GM19395 (cell line): ENCODE results near the gene TBPL1.
"Not testable (repeated sequence)": the region's sequence is repeated elsewhere in the genome, so short reads cannot be mapped to it uniquely, and the experiment has no call there.

Source experiments
- ATAC-seq: cut with Tn5 transposase; IDR thresholded peaks from one replicate; pipeline ENCODE4 v1.9.1; 2021; ENCODE audit warnings: mild to moderate bottlenecking, moderate library complexity; ENCODE audit not compliant: unreplicated experiment

Gene TBPL1

DNA sequence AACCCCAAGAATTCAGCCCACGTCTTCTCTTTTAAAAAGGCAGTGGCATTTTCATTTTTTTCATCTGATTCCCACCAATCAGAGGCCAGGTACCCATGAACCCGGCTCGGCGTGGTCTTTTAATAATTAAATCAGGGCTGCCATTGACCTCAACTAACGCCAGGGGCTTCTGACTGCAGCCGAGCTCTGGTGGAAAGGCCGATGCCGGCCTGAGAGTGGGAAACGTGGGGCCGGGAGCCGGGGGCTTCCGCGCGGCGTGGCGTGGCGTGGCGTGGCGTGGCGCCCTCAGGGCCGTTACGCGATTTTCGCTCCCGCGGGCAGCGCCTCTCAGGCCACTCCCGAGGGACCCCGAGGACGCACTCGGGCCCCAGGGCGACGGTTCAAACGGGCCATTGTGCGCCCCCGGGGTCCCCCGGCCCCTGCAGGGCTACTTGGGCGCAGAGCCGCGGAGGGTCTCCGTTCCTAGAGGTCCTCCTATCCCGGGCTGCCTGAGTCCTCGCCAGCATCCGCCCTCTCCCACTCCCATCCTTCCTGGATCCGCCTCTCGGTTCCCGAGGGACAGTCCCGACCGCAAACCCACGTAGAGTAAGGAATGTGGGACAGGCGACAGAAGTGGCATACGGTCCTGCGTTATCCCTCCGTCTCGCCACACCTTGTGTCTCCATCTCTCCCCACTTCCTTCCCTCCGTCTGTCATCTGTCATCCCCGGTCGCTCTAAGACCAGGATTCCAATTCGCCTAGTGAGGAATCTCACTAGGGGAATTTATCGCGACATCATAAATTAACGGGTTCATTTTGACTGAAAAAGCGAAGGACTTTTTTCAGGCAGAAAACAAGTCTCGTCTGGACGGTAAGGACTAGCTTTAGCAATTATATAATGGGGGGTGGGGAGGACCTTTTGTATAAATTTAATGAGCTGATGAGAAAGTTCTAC lies 876 bp upstream of the TBPL1 start:
- ATAC-seq = peak; percentile 72

DNA sequence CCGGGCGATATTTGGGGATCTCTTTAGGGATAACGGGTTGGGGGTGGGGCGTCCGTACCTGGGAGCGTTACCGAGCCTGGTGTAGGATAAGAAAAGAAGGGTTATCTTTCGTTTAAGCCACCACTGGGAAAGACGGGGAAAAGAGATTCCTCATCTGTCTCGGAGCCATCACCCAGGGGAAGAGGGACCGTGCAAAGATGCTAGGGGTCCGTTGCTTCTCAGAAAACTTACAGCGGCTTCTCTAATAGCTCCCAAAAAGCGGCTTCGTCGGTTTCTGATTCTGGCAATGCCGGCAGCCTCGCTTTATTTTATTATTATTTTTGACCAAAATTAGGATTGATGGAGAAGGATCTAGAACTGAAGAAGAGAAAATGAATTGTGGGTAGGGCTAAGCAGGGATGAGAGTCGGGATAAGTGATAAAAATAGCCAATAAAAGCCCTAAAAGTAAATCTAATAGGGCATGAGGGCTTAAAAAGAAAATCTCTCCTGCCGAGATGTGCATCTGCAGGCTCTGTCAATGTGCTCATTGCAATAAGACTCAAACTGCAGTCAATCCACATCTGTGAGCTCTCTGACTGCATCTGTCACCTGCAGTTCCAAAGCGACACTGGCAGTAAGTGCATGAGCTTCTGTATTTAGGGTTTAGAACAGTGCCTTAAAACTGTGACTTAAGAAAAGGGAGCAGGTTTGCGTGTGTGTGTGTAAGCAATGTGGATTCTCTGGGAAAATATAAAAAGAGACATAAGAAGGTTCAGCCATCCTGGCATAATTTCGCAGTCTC lies 801 bp downstream of the TBPL1 start:
- no peak for ATAC-seq

DNA sequence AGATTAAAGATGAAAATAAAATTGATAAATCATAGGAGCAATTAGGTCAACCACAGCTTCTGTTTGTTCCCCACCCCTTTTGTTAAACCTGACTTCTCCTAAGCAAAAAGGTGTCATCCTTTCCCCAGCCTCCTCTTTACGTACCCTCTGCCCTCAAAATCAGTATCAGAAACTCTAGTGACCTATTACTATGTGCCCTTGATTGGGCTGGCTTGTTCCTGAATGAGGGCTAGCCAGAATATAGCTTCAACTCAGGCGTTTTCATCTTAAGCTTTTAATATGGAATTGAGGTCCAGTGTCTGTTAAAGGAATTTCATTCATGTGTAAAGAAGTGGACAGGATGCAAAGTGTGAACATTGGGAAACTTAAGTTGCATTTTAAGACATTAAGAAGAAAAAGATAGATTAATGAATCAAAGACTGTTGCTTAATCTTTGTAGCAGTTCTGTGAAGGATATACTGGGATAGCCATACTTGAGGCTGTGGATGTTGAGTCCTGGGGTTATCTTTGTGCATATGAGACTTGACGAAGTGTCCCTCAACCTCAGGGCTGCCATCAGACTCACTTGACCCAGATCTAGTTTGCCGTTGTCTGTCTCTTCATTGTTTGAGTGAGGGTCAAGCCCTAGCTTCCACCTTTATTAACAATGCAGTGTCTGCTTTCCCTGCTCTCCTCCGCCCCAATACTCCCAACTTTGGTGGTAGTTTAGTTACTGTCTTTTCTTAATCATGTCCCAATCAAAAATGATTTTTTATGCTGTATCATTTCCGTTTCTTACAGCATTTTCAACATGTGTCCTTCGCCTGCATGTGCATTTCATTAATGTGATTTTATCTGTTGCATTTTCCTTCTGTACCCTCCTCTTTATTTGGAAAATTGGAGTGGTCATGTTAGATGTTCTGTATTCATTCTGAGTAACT lies 1.9 kb downstream of the TBPL1 start:
- no peak for ATAC-seq

DNA sequence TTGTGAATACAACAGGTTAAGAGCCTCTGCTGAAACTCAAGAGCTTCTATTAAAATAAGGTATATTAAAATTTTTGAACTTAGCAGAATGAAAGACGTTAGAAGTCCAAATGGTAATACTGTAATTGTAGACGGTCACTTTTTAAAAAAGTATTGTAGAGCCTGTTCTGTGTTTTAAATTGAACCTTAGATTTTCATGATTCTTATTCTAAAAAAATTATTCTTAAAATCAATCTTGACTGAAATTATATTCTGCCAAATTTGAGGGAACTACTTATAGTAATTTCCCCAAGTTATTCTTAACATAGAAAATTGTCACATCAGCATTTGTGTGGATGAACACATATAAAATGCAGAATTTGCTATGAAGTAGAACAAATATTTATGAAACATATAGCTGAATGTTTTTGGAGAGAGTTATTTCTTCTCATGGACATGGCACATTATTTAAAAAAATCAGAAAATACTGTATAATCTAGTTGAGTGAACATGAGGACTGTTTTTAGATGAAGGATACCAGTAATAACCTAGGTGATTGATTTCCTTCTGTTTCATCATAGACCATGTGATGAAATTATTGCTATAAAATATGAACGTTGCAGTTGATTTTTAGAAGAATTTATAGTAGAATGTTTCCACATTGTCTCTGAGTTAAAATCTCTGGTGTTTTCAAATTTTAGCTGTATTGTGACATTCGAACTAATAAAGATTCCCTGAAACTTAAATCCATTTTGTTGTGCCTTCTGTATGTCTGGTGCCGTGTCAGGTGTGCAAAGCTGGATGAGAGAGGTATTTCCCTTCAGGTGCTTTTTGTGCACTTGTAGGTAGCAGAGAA lies 2.8 kb downstream of the TBPL1 start:
- no peak for ATAC-seq

DNA sequence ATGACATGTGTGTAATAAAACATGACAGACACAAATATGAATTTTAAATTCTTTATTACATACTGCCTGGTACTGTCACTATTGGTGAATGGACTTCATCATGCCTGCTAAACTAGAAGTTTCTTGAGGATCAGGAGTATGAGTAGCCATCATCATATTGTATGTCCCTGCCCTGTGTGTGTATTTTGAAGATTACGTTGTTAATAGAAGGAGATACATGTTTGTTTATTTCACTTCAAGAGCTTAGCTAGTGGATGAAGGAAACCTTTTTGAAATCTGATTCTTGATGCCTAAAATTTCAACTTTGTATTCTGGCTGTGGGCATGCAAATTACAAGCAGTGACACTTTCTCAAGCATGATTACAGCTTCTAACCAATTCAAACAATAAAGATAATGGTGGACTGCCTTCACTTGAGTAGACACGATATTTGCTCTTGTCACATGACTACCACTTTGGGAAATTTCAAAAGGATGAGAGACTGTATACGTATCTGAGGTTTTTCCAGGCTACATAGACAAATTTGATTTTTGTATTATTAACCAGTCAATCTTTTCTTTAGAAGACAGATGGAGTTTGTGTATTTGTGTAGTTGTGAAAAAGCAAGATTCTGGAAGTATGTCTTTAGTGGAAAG lies 3.5 kb downstream of the TBPL1 start:
- ATAC-seq = no peak

DNA sequence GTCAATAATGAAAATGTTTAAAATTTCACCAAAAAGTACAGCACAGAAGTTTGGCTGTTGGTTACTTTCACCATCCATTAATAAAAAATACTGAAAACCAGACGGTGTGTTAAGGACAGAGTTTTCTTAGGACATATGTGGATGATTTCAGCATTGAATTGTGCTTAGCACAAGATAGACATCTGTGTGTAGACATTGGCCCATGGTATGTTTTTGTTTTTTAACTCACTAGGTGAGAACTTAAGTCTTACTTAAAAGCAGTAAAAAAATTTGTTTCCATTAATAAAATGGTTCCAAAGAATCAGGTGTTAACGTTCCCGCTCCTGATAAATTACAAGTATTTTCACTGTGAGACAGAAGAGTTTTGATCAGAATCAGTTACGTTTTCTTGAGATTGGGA lies 4.2 kb downstream of the TBPL1 start:
- no peak for ATAC-seq

DNA sequence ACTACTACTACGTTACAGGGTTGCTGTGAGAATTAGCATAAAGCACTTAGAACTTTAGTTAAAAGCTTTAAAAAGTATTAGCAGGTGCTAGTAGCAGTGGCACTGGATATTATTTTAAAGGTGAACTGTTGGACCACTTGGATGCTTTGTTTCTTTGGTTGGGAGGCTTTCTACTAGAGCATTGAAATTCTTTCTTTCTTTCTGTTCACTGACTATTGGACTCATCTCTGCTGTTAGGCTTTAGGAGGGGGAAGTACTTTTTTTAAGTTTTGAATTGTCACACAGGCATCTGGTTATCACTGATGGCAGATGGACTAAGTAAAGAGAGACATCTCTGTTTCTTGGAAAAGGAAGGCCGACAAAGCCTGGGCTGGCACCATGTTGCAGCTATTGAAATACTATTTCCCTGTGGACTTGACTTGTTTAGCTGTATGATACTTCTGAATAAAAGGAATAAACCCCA lies 4.8 kb downstream of the TBPL1 start:
- ATAC-seq = no peak

DNA sequence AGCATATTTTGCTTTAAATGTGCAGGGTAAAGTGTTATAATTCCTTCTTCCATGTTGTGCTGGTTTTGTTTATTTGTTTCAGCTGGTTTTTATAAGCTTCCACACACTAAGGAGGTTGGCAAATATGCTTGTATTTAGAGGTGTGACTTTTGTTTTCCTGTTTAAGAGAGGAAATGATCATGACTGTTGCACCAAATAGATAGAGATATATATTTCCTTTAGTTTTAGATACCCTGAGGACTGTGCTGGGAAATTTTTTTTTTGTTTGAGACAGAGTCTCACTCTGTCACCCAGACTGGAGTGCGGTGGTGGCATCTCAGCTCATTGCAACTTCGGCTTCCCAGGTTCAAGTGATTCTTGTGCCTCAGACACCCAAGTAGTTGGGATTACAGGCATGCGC lies 5.8 kb downstream of the TBPL1 start:
- no peak for ATAC-seq

DNA sequence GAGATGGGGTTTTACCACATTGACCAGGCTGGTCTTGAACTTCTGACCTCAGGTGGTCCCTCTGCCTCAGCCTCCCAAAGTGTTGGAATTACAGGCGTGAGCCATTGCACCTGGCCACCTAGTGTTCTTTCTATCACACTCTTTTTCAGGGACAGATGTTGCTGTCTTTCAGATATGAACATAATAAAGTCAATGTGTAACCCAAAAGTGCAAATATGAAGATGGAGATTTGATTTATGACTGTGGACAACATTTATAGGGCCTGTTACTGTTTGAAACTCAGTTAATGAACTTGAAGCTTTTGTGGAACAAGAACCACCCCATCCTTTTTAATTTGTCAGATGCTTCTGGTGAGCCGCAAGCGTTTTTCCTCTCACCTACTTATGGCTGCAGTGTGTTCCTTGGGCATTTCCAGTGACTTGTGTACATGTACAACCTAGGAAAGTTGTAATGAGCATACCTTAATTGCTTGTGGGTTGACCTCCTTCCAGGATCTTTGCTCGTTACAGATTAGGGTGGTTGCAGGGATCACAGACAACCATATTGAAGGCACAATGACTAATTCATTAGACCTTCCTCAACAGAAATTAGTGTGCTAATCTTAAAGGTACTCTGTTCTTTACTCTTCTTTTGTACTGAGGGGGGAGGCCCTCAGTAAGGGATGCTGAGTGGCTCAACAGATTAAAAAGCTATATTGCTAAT lies 6.8 kb downstream of the TBPL1 start:
- ATAC-seq = no peak

DNA sequence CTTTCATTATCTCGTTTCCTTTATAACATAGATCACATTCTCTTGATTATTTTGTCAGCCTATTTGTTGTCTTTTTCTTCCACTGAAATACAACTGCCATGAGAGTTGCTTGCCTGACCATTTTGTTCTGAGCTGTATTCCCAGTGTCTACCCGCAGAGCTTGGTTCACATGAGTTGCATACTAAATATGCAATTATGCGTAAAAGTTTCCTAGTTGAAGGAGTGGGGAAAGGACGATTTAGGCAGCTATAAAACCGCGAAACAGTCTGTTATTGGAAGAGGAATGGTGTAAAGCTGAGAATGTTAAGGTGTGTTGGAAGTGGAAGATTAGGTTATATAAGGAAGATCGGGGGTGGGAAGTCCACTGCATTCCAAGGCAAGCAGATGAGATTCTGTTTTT lies 8.8 kb downstream of the TBPL1 start:
- ATAC-seq = no peak

DNA sequence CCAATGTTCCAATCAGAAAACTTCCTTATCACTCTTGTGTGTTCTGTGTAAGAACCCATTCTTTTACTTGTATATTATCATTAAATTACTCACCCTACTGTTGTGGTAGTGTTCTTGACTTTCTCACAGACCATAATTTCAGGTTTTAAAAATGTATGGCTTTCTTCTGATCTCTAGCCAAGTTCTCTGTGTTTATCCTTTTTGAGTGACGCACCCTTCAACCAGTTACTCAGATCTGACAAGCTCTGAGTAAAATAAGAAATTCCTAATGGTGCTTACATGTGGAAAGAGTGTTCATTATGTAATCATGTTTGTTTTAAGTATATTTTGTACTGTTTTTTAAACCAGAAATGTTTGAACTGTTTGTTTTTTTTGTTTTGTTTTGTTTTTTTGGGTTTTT lies 11.0 kb downstream of the TBPL1 start:
- ATAC-seq = no peak

DNA sequence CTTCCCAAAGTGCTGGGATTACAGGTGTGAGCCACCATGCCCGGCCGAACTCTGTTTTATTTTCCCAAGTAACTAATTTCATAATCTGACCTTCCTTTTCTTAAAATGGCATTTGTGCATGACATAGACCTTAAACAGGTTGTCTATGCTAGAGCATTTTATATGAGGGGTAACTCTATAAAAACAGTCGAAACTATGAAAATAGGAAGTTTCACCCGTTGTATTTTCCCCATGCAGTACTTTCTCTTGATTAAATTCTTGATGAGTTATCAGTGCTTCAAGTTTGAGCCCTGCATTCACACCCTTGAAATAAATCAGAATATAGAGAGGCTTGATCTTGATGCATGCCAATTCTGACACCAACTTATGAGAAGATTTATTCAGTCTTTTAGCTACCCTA lies 11.7 kb downstream of the TBPL1 start:
- ATAC-seq = no peak

DNA sequence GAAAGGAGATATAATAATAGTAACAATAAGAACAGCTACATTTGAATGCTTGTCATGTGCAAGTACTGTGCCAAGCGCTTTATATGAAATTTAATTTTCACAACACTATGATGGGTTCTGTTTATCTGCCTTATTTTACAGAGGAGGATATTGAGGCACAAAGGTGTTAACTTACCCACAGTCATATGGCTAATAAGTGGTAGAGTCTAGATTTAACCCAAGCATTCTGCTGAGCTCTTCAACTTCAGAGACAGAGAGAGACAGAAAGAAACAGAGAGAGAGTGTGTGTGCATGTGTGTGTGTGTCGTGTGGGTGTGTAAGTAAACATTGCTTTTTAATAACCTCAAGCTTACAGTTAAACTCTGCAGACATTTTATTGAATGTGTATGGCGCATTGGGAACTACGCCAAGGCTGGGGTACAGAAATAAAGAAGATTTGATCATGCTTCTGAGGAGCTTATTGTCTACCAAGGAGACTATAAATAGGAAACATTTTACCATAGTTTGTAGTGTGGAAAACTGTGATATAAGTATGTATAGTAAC lies 12.9 kb downstream of the TBPL1 start:
- no peak for ATAC-seq

DNA sequence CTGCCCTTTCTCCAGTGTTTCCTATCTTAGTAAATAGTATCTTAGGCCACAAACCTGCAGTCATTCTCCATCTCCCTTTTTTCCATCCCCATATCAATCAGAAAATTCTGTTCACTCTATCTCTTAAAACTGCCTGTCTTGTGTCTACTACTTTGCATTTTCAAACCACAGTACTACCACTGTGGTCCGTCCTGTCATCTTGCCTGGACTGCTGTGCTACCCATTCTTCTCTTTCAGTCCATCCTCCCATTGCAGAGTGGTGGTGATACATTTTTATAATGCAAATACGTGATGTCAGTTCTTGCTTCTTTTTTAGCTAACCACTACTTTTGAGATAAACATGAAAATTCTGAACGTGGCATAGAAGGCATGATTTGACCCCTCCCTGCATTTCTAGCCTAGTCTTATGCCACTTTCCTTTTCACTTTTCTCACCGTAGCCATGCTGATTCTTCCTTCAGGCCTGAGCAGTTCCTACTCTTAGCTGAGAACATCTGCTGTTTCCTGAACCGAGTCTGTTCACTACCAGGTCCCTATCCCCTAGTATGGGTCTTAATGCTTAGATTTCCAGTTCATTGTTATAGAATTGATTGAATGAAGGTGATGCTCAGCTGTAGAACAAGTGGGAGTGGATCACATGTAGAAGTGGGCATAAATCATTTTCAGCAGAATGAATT lies 13.8 kb downstream of the TBPL1 start:
- ATAC-seq = peak; percentile 90

DNA sequence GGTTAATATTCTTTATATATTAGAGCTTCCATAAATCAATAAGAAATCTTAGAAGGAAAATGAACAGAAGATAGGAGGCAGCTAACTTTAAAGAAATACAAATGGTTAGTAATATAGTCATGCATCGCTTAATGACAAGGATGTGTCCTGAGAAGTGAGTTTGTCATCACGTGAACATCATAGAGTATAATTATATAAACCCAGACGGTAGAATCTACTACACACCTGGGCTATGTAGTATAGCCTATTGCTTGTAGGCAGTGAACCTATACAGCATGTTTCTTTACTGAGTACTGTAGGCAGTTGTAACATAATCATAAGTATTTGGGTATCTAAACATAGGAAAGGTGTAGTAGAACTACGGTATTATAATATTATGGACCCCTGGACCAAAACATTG lies 14.3 kb downstream of the TBPL1 start:
- no peak for ATAC-seq

DNA sequence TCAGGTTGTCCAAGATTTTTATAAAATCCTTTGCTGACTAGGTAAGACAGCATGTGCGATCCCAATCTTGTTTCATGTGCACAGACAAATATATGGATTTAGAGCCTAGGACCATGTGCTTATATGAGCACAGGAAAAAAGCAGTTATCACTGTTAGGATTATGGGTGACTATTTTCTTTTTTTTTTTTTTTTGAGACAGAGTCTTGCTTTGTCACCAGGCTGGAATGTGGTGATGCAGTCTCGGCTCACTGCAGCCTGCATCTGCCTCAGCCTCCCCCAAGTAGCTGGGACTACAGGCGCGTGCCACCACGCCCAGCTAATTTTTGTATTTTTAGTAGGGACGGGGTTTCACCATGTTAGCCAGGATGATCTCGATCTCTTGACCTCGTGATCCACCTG lies 14.8 kb downstream of the TBPL1 start:
- not testable (repeated sequence) for ATAC-seq

DNA sequence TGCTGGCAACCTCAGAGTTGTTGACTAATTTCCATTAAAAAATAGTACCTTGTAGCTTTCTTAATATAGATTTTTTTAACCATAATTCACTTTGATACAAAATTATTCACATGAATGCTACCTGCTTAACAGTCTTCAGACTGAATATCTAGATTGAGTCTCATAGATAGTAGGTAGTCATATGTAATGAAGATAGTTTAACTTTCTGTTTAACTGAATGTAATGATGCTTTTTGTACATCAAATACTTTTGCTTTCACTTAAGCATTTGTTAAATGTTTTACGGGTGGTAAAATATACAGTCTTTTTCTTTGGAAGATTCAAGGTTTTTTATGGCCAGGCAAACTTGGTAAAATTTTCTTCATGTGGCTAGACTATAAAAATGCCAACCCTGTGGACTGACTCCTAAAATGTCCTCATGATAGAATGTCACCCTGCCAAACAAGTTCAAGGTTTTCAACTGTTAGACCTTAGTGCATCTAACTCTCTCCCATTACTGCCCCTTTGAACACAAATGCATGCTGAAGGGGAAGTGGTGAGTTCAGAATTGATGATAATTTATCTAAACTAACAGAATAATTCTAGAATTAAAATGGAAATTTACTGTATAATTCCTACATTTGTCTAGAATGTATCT lies 16.4 kb downstream of the TBPL1 start:
- ATAC-seq = no peak

DNA sequence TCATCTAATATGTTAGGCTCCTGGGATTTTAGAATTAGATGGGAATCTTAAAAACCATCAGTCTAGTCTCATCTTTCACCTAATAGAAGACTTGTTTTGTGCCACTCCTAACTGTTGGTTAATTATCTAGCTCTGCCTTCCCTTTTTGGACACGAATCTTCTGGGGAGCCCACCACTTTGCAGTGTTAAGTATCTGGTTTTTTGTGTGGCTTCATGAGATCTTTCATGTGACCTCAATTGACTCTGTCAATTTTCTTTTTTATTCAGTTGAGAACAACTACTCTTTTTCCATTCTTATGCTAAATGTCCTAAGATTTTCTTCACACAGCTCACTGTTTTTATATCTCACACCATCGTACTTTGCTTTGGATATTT lies 16.9 kb downstream of the TBPL1 start:
- ATAC-seq = no peak
